HG03196 (cell line): ENCODE results near the gene AKT1S1.
"Not testable (repeated sequence)": the region's sequence is repeated elsewhere in the genome, so short reads cannot be mapped to it uniquely, and the experiment has no call there.

Experiments used
- ATAC-seq: cut with Tn5 transposase; IDR thresholded peaks from one replicate; pipeline ENCODE4 v1.9.1; 2021; ENCODE audit not compliant: unreplicated experiment

Gene AKT1S1

DNA sequence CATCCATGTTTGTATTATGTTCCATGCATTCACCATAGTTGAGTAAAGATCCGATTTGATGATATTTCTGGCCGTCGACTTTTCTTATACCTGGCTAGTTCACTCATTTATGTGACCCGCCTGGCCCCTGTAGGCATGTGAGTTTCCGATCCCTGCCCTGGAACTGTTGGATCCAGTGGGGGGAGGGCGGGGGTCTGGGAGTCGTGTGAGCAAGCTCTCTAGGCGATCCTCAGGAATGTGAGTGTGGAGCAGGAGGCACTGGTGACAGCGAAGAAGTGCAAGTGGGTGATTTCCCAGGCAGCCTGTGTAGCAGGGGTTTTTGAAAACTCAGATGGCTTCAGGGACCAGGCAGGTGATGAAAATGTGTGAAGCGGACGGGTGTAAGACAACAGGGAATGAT, 36.8 kb downstream of the AKT1S1 start:
- ATAC-seq = no peak

GRCh38 chr19:49839713-49840112, 37.4 kb downstream of the AKT1S1 start:
- ATAC-seq = no peak

DNA sequence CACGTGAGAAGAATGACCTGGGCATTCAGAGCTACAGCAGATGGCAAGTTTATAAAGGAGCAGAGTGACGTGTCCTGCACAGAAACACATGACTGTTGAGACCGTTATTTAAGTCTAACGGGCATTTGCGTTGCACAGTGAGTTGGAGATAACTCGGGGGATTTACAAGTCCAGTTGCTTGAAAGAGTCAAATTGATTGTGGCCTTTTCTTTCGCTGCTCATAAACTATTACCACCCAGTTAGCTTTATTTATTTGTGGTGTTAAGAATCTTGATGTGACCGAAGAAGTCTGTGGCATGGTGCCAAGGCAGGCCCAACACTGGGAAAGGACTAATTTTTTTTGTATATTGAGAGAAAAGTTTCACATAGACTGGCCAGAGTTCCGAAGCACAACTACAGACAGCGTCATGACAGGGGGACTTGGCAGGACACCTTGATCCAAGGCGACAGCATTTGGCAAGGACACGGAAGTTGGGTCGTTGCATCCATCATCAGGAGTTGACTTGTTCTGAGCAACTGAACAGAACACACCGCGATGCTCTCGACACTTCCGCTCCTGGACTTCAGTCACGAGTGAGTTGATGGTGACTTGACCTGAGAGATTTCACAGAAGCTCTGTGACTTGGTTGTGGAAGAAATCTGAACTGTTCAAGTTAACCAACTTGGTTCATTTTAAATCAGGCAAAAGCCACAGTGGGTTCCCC, 38.1 kb downstream of the AKT1S1 start:
- no peak for ATAC-seq

- no peak for ATAC-seq
Observed at GRCh38 chr19:49837425-49837824, 39.7 kb downstream of the AKT1S1 start.

GRCh38 chr19:49837009-49837310, 40.2 kb downstream of the AKT1S1 start:
- ATAC-seq = no peak

- ATAC-seq = no peak
Observed at GRCh38 chr19:49836176-49837008, 40.8 kb downstream of the AKT1S1 start.

GRCh38 chr19:49835562-49835961, 41.6 kb downstream of the AKT1S1 start:
- no peak for ATAC-seq

DNA sequence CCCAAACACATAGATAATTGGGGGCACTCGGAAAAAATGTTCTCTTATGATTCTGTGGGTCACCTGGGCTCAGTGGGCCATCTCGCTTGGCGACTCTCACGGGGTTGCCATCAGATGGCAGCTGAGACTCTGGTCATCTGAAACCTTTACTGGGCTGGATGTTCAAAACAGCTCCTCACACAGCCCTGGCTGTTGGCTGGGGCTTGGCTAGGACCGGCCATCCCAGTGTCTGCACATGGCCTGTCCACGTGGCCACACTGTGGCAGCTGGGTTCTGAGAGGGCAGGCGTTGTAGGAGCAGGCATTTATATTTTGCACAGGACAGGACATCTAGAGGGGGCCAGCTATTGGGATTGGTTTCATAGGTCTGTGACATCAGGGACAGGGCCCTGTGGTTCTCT, 43.6 kb downstream of the AKT1S1 start:
- no peak for ATAC-seq

- no peak for ATAC-seq
Observed at GRCh38 chr19:49832556-49832955, 44.6 kb downstream of the AKT1S1 start.

DNA sequence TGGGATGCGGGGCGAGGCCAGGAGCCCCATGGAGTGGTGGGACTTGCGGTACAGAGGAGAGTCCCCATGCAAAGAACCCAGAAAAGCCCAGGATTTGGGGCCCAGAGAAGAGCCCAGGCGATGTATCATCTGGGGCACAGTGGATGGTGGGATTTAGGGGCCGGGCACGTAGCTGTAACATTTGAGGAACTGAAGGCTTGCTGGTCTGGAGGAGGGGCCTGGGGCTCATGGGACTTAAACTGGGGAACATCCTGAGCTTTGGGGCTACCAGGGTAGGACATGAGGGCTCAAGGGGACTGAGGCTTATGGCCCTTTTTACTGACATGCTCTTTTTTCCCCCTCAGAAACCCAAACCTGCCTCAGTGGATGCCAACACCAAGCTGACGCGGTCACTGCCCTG, 45.6 kb downstream of the AKT1S1 start:
- no peak for ATAC-seq

GRCh38 chr19:49830766-49831165, 46.4 kb downstream of the AKT1S1 start:
- ATAC-seq = no peak

DNA sequence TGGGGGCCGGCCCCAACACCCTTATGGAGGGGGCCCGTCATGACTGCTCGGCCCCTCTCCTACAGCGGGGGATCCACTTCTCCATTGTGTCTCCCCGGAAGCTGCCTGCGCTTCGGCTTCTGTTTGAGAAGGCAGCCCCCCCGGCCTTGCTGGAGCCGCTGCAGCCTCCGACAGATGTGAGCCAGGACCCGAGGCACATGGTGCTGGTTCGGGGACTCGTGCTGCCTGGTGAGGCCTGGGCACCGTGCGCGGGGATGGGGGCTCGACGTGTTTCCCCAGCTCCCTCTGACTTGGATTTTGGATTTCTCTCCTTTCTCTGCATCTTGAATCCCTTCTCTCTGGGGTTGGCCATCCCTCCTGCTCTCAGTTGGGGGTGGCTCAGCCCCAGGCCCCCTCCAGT, 47.4 kb downstream of the AKT1S1 start:
- no peak for ATAC-seq

DNA sequence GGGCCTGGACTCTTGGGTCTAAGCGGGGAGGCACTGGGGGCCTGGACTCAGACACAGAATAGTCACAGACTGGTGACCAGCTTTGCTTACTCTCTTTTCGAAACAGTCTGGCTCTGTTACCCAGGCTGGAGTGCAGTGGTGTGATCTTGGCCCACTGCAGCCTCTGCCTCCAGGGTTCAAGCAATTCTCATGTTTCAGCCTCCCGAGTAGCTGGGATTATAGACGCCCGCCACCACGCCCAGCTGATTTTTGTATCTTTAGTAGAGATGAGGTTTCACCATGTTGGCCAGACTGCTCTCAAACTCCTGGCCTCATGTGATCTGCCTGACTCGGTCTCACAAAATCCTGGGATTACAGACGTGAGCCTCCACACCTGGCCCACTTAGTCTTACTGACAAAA, 48.0 kb downstream of the AKT1S1 start:
- ATAC-seq = no peak

DNA sequence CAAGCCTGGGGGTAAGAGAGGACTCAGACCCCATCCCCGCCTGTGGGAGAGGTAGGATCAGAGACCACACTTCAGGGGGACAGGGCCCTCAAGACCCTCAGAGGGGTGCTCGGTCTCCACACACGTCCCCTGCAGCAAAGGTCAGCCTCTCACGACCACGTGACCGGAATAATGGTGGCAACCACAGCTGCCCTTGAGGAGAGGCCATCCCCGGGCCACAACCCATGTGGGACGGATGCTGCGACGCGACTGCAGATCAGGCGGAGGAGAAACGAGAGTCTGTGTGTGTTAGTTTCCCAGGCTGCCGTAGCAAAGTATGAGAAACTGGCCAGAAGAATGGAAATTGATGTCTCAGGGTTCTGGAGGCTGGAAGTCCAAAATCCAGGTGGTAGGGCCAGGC, 50.1 kb downstream of the AKT1S1 start:
- no peak for ATAC-seq

GRCh38 chr19:49824662-49825061, 52.5 kb downstream of the AKT1S1 start:
- ATAC-seq = no peak

GRCh38 chr19:49823472-49823871, 53.7 kb downstream of the AKT1S1 start:
- ATAC-seq = no peak

DNA sequence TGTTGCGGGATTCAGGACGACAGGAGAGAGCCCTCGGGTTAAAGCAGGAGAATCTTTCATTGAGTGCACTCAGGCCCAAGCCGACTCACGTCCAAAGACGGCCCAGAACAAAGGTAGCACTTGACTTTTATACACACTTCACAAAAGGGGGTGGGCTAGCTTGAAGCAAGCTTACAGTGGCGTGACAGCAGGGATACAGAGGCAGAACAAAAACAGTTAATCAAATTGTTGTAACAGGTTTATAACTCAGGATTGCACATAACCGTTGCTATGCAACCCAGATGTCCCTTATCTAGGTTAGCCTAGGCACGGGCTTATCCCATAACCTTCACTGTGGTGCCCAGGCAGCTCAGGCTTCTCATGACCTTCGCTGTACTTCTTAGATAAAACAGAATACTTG, 57.0 kb downstream of the AKT1S1 start:
- ATAC-seq = no peak

DNA sequence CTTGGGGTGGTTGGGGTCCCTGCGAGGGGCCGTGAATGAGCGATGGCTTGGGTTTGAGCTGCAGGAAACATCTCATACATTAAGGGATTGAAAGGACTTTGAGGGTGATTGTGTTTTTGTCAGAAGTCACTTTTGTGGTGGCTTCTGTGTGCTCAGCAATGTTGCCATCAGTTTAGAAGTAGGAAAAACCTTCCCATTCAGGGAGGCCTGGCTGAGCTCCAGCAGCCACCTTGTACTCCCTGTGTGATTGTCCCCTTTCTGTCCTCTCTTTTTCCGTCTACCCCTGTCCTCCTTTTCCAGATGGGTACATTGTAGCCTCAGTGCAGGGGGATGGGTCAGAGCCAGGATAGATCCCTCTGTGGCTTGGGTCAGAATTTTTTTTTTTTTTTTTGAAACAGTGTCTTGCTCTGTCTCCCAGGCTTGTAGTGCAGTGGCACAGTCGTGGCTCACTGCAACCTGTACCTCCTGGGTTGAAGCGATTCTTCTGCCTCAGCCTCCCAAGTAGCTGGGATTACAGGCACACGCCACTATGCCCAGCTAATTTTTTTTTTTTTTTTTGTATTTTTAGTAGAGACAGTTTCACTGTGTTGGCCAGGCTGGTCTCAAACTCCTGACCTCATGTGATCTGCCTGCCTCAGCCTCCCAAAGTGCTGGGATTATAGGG, 57.6 kb downstream of the AKT1S1 start:
- ATAC-seq = not testable (repeated sequence)
